ENCODE data around the gene SCN1A.

SCN1A gene

GRCh38 chr2:165967746-165968145 is 160.1 kb downstream of the SCN1A start:
- no peak for DNase-seq

- no peak for DNase-seq
Measured at GRCh38 chr2:165961818-165962217, 166.0 kb downstream of the SCN1A start.

GRCh38 chr2:165959371-165959770 is 168.4 kb downstream of the SCN1A start:
- no peak for DNase-seq

- no peak for DNase-seq
Measured at GRCh38 chr2:165958313-165958960, 169.4 kb downstream of the SCN1A start.

DNA sequence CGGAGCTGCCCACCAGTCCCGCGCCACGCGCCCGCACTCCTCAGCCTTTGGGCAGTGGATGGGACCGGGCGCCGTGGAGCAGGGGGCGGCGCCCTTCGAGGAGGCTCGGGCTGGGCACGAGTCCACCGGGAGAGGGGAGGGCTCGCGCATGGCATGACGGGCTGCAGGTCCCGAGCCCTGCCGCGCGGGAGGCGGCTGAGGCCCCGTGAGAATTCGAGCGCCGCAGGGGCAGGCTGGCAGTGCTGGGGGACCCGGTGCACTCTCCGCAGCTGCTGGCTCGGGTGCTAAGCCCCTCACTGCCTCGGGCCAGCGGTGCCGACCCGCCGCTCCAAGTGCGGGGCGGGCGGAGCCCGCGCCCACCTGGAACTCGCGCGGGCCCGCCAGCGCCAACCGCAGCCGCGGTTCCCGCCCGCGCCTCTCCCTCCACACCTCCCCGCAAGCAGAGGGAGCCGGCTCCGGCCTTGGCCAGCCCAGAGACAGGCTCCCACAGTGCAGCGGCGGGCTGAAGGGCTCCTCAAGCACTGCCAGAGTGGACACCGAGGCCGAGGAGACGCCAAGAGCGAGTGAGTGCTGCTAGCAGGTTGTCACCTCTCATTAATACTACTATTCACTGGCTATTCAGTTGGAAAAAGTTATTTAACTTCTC is 170.7 kb downstream of the SCN1A start:
- DNase-seq: no peak

DNA sequence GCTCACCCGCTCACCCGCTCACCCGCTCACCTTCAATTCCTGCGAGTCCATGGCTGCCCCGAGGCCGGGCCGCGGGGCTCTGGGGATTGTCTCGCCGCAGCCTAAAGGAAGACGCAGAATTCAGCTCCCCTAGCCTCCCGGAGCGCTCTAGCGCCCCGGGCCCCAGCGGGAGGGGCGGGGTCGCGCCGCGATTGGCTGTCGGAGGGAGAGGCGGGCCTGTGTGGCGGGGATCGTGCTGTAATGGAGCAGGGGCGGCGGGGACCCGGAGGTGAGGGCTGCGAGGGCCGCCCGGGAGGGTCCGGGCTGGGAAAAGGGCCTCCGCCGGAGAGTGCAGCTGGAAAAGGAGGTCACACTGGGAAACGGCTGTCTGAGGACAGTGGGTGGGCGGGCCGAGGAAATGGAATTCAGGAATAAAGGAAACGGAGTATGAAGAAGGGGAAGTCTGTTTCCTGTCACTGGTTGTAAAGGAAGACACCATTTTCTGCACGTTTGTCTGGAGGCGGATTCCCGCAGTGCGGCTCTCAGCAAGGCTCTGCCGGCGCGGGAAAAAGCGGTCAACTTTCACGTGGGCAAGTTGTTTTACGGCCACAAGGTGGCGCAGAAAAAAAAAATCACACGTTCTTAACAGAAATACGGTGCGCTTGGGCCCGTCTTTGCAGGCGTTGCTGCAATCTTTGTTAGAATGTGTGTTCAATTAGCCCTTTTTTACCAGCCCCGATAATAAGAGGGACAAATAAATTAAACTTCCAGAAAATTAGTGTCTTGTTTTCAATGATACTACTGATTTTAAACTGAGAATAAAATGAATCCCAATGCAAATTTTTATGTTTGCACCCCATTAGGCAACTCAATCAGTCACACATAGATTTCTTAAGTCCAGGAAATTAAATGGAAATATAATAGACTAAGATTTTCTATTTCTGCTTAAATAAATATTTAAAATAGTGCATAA is 173.9 kb downstream of the SCN1A start, which contains the start of gene TTC21B:
TSS of gene TTC21B (minus strand) at position 122 of the 952 bp plus-strand sequence. CDS start at position 51, 71 bp downstream.
- DNase-seq: peak; percentile 94

DNA sequence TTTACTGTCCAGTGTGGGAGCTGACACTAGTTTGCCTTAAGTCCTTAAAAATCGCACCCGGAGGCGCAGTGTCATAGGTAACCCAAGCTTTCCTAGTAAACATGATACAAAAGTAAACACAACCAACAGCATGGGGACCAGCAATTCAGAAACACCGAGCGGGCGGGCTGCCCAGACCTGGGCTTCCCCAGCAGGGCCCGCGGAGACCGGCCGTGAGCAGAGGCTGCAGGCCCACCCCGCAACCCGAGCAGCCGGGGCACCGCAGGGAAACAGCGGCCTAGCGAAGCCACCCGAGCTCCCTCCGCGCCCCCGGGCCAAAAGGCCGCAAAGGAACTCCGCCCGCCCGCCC is 174.5 kb downstream of the SCN1A start:
- DNase-seq: no peak

- no peak for DNase-seq
Measured at GRCh38 chr2:165952741-165953211, 175.0 kb downstream of the SCN1A start.

- DNase-seq: no peak
Measured at GRCh38 chr2:165952085-165952484, 175.7 kb downstream of the SCN1A start.

GRCh38 chr2:165950438-165950837 is 177.4 kb downstream of the SCN1A start:
- DNase-seq: no peak

DNA sequence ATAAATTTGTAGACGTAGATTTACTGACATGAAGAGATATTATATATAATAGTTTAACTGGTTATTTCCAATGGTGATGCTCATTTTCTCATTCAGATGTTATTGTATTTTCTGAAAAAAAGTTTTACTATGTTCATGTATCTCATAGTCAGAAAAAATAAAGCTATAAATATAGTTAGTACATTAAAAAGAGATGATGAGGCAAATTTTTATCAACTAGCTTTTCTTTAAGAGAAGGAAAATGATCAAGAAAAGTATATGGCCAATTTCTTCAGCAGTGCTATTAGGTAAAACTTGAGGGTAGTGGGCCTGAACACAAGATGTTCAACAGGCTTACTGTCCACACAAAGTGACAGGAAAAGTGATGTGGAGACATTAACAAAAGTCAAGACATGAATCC is 186.0 kb downstream of the SCN1A start:
- DNase-seq: no peak

- DNase-seq: no peak
Measured at GRCh38 chr2:165938237-165938636, 189.6 kb downstream of the SCN1A start.
